NCI-H2171 treated with DMSO at 0.1 percent for 48 hours (cell line): Measurements from ENCODE around the gene GNB1L.

ENCODE experiments used
- DNase-seq: peaks from one replicate; lab custom pipeline; 2025; lab: John Stamatoyannopoulos, UW

GNB1L gene

DNA sequence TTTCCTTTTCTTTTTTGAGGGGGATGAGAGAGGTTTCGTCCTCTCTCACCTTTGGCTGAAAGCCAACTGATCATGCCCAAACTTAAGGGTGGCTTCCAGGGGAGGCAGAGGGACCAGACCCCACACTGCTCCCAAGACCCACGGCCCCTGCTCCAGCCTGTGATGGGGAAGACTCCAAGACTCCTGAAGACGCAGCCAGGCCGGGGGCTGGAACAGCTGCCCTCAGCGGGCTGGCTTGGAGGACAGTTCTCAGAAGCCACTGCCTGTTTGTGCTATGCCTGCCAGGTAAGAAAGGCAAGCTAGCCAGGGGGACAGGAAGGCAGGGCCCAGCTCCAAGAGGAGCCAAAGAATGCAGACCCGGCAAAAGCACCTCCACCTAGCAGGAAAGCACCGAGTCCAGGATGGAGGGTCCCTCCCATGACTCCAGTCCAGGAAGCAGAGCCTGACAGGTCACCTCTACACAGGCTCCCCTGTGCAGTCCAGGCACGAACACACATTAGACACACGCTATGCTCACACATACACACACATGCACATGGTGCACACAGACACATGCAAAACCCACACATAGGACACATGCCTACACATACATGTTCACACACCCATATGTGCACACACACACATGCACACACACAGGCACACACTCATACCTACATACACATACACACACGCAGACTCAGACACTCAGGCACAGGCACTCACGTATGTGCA is 31.3 kb downstream of the GNB1L start:
- DNase-seq, result no peak

DNA sequence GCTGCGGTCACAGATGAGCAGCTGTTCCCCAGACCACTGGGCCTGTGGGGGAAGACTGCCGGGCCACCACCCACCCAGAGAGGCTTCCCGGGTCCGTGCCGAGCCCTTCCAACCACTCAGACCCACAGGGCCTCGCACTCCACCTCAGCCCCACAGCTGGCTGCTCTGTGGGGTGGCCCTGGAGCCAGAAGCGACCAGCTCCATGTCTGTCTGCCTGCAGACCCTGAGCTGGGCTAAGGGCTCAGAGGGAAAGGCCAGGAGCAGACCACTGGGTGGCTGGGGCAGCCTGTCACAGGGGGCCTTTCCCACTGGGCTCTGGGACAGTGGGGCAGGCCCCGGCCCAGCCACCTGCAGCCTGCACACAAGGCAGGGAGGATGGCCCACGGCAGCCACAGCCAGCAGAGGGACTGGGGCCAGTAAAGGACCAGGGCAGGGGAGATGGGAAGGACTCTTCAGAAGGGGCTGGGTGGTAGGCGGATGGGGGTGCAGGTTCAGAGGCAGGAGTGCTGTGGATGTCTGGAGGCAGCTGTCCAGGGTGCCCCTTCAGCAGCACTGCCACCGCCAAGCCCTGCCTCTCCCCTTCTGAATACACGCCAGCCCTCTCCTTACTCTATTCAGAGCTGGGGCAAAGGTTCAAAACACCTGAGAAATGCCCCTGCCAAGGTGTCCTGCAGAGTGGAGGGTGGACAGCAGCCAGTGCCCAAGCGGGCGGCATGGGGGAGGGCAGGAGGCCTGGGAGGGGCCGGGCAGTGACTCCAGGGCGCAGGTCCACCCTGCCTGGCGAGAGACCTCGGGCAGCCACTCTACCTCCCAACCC is 32.2 kb downstream of the GNB1L start:
- DNase-seq, result no peak

- DNase-seq, result no peak
Observed at GRCh38 chr22:19821523-19822300, 33.0 kb downstream of the GNB1L start.

GRCh38 chr22:19820880-19821522 is 33.7 kb downstream of the GNB1L start:
- no peak for DNase-seq

GRCh38 chr22:19819911-19820879 is 34.5 kb downstream of the GNB1L start:
- DNase-seq, result no peak

- DNase-seq, result no peak
Observed at GRCh38 chr22:19819208-19819910, 35.3 kb downstream of the GNB1L start.

- peak; percentile 51 for DNase-seq
Observed at GRCh38 chr22:19818324-19819207, 36.1 kb downstream of the GNB1L start.

DNA sequence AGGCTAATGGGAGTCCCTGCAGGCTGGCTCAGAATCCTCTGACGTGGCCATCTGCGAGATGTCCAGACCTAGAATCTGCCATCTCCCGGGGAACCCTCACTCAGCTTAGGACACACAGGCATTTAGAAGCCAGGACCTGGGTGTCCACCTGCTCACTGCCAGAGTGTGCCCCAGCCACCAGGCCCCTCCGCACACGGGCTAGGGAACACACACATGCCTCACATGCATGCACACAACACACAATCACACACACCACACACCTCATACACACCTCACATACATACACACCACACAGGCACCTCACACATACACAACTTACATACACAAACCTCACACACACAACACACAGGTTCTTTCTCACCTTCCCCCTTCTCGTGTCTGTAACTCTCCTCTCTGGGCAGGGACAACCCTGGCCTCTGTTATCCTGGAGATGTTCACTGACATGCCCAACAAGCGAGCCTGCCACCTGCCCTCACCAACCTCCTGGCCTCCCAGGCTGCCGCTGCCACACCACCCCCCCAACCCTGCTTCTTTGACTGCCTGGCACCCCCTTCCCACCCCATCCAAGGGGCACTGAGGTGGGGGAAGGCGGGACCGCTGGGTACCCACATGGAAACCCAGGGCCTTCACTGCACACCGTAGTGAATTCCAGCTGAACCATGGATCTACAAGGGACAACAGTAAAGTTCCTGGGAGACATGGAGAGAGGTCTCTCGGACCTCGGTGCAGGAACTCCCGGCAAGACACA is 38.1 kb downstream of the GNB1L start:
- no peak for DNase-seq

- no peak for DNase-seq
Observed at GRCh38 chr22:19815823-19816290, 38.8 kb downstream of the GNB1L start.

DNA sequence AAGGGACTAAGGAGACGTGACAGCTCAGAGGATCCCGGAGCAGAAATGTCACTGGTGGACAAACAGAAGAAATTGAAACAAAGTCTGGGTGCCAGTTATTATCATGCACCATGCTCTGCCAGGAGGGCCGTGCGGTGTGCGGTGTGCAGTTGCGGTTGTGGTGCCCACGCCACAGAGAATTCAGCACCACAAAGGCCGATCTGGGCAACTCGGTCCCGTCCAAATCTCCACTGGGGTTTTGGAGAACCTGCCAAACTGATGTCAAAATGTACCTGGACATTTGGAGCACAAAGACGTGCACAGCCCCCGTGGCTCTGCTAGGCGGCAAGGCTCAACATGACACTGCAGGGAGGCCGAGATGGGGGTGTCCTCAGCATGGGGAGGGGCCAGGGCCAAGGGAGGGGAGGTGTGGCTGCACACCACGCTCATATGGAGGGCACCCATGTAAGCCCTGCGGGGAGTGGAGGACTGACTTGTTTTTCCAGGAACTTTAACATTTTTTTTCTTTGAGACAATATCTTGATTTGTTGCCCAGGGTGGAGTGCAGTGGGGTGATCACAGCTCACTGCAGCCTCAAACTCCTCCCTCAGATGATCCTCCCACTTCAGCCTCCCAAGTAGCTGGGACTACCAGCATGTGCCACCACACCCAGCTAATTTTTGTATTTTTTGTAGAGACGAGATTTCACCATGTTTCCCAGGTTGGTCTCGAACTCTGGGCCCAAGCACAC is 39.4 kb downstream of the GNB1L start:
- DNase-seq, result no peak

GRCh38 chr22:19814428-19814827 is 40.2 kb downstream of the GNB1L start:
- DNase-seq, result no peak

GRCh38 chr22:19812910-19813309 is 41.8 kb downstream of the GNB1L start:
- DNase-seq, result no peak

- no peak for DNase-seq
Observed at GRCh38 chr22:19811811-19812771, 42.6 kb downstream of the GNB1L start.

GRCh38 chr22:19811211-19811621 is 43.5 kb downstream of the GNB1L start:
- DNase-seq, result no peak

- peak; percentile 18 for DNase-seq
Observed at GRCh38 chr22:19810381-19811201, 44.1 kb downstream of the GNB1L start.

DNA sequence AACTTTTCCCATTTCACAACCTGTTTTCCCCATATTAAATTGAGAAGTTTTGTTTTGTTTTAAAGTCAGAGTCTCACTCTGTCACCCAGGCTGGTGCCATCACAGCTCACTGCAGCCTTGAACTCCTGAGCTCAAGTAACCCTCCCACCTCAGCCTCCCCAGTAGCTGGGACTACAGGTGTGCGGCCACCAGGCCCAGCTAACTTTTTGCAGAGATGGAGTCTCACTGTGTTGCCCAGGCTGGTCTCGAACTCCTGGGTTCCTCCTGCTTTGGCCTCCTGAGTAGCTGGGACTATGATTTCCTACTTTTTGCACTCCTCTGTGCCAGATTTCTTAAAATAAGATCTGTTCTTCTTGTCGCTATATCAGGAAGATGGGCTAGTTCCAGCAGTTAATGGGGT is 44.9 kb downstream of the GNB1L start:
- no peak for DNase-seq
